Measurements from ENCODE around the gene HOXB7. TPM values are rescaled to one million over a fixed set of nuclear protein-coding genes. Genes with fewer than 3 reads are reported as not detected.

Gene HOXB7
- total RNA-seq, 2 donors from 2014 or later = not detected

GRCh38 chr17:48566717-48567116, 44.1 kb downstream of the HOXB7 start:
- H3K27me3 ChIP-seq (ENCODE audit: control insufficient read depth, insufficient read depth, low read length, poor library complexity, severe bottlenecking) = peaks cover 99% of the 10 kb centered on the region
- peaks cover 16% of the 10 kb centered on the region for H3K4me1 Mint-ChIP-seq
- H3K9me3 Mint-ChIP-seq = no peaks in the 10 kb centered on the region
- 0% methylated on average over 1 of the region's 2 CpGs; no CpG with 5 or more reads in 1 of the 2 experiments for WGBS, 2 experiments (ENCODE audit: insufficient coverage in 1 of 2, insufficient read length in 1 of 2)
- no peaks in the 10 kb centered on the region for H3K36me3 Mint-ChIP-seq (ENCODE audit: low read depth)
- H3K27ac ChIP-seq (ENCODE audit: low read depth, low read length) = no peak overlapping the region
- no peak overlapping the region for H3K4me3 ChIP-seq (ENCODE audit: low read length)
- DNase-seq = no peak
- H3K36me3 ChIP-seq (ENCODE audit: control insufficient read depth, insufficient read depth, low read length) = no peaks in the 10 kb centered on the region
- peaks cover 23% of the 10 kb centered on the region for H3K27me3 Mint-ChIP-seq (ENCODE audit: insufficient read depth)
- H3K9ac ChIP-seq (ENCODE audit: extremely low read depth, low read length, poor library complexity, severe bottlenecking) = no peak overlapping the region
- H3K4me1 ChIP-seq (ENCODE audit: control insufficient read depth, insufficient read depth, low read length) = peaks cover 13% of the 10 kb centered on the region
- H3K9me3 ChIP-seq (ENCODE audit: control insufficient read depth, low read length) = peaks cover 13% of the 10 kb centered on the region
- no peak overlapping the region for H3K4me3 Mint-ChIP-seq
- TF ChIP-seq CTCF (conservative IDR thresholded peaks at IDR 0.05) = no peak
- no peak overlapping the region for H3K27ac Mint-ChIP-seq

- no peaks in the 10 kb centered on the region for H3K9me3 Mint-ChIP-seq
- no peak for DNase-seq
- Histone ChIP-seq H3K9ac (ENCODE audit: extremely low read depth, low read length, poor library complexity, severe bottlenecking) (no peak overlapping the region), H3K4me3 (ENCODE audit: low read length) (no peak overlapping the region), H3K9me3 (ENCODE audit: control insufficient read depth, low read length) (peaks cover 13% of the 10 kb centered on the region), H3K27me3 (ENCODE audit: control insufficient read depth, insufficient read depth, low read length, poor library complexity, severe bottlenecking) (peaks cover 99% of the 10 kb centered on the region), H3K27ac (ENCODE audit: low read depth, low read length) (peak overlapping the region; percentile 37), H3K36me3 (ENCODE audit: control insufficient read depth, insufficient read depth, low read length) (no peaks in the 10 kb centered on the region), H3K4me1 (ENCODE audit: control insufficient read depth, insufficient read depth, low read length) (peaks cover 9% of the 10 kb centered on the region)
- TF ChIP-seq CTCF (conservative IDR thresholded peaks at IDR 0.05) = no peak
- no peaks in the 10 kb centered on the region for H3K36me3 Mint-ChIP-seq (ENCODE audit: low read depth)
- H3K4me1 Mint-ChIP-seq = peaks cover 13% of the 10 kb centered on the region
- peaks cover 29% of the 10 kb centered on the region for H3K27me3 Mint-ChIP-seq (ENCODE audit: insufficient read depth)
- no peak overlapping the region for H3K4me3 Mint-ChIP-seq
- 18 to 37% methylated on average over 2 to 4 of the region's 4 CpGs for WGBS, 2 experiments (ENCODE audit: insufficient coverage in 1 of 2, insufficient read length in 1 of 2)
- H3K27ac Mint-ChIP-seq = no peak overlapping the region
These were observed 44.7 kb downstream of the HOXB7 start for GRCh38 chr17:48565925-48566710.

GRCh38 chr17:48565022-48565554, 45.7 kb downstream of the HOXB7 start:
- Histone ChIP-seq H3K4me1 (ENCODE audit: control insufficient read depth, insufficient read depth, low read length) (peaks cover 2% of the 10 kb centered on the region), H3K9me3 (ENCODE audit: control insufficient read depth, low read length) (peaks cover 13% of the 10 kb centered on the region), H3K36me3 (ENCODE audit: control insufficient read depth, insufficient read depth, low read length) (no peaks in the 10 kb centered on the region), H3K27ac (ENCODE audit: low read depth, low read length) (no peak overlapping the region), H3K4me3 (ENCODE audit: low read length) (peak overlapping the region; percentile 71), H3K27me3 (ENCODE audit: control insufficient read depth, insufficient read depth, low read length, poor library complexity, severe bottlenecking) (peaks cover 99% of the 10 kb centered on the region), H3K9ac (ENCODE audit: extremely low read depth, low read length, poor library complexity, severe bottlenecking) (no peak overlapping the region)
- TF ChIP-seq CTCF (conservative IDR thresholded peaks at IDR 0.05) = no peak
- no peaks in the 10 kb centered on the region for H3K36me3 Mint-ChIP-seq (ENCODE audit: low read depth)
- peaks cover 4% of the 10 kb centered on the region for H3K4me1 Mint-ChIP-seq
- H3K27me3 Mint-ChIP-seq (ENCODE audit: insufficient read depth) = peaks cover 39% of the 10 kb centered on the region
- peak overlapping the region; percentile 13 for H3K4me3 Mint-ChIP-seq
- H3K27ac Mint-ChIP-seq = no peak overlapping the region
- no peaks in the 10 kb centered on the region for H3K9me3 Mint-ChIP-seq
- 11 to 38% methylated on average over 2 of the region's 2 CpGs for WGBS, 2 experiments (ENCODE audit: insufficient coverage in 1 of 2, insufficient read length in 1 of 2)
- peak; percentile 68 for DNase-seq
